ENCODE data around the gene TTC7B.

DNA sequence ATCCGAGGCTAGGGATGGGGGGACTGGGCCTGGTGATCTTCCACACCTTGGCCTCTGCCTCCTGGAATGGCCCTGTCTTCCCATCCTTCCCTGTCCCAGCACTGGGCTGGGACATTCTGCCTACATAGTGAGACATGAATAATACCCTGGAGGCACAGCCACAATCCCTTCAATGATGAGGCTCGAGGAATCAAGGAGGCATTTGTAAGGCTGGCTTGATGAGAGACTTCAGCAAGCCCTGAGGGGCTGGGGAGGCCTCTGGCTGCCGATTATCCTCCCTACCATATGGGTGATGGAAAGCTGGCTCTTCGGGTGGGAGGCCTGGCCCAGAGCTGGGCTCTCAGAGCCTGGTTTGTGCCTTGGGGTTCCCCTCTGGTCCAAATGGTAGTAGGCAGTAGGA is 326.9 kb downstream of the TTC7B start:
- TF ChIP-seq EP300 (conservative IDR thresholded peaks at IDR 0.05; ENCODE audit: poor library complexity, severe bottlenecking) (no peak), EZH2 (IDR thresholded peaks at IDR 0.05; ENCODE audit: borderline replicate concordance, insufficient read depth, low read length, poor library complexity, severe bottlenecking) (no peak), SMC3 (conservative IDR thresholded peaks at IDR 0.05; ENCODE audit: poor library complexity) (no peak), POLR2AphosphoS5 (IDR thresholded peaks at IDR 0.05) (no peak), TAF1 (IDR thresholded peaks at IDR 0.05; ENCODE audit: low read depth) (no peak)
- TF ChIP-seq, protein P1, sequence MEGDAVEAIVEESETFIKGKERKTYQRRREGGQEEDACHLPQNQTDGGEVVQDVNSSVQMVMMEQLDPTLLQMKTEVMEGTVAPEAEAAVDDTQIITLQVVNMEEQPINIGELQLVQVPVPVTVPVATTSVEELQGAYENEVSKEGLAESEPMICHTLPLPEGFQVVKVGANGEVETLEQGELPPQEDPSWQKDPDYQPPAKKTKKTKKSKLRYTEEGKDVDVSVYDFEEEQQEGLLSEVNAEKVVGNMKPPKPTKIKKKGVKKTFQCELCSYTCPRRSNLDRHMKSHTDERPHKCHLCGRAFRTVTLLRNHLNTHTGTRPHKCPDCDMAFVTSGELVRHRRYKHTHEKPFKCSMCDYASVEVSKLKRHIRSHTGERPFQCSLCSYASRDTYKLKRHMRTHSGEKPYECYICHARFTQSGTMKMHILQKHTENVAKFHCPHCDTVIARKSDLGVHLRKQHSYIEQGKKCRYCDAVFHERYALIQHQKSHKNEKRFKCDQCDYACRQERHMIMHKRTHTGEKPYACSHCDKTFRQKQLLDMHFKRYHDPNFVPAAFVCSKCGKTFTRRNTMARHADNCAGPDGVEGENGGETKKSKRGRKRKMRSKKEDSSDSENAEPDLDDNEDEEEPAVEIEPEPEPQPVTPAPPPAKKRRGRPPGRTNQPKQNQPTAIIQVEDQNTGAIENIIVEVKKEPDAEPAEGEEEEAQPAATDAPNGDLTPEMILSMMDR (IDR thresholded peaks at IDR 0.05; ENCODE audit: poor library complexity, severe bottlenecking) = no peak
- TF ChIP-seq, protein P2, sequence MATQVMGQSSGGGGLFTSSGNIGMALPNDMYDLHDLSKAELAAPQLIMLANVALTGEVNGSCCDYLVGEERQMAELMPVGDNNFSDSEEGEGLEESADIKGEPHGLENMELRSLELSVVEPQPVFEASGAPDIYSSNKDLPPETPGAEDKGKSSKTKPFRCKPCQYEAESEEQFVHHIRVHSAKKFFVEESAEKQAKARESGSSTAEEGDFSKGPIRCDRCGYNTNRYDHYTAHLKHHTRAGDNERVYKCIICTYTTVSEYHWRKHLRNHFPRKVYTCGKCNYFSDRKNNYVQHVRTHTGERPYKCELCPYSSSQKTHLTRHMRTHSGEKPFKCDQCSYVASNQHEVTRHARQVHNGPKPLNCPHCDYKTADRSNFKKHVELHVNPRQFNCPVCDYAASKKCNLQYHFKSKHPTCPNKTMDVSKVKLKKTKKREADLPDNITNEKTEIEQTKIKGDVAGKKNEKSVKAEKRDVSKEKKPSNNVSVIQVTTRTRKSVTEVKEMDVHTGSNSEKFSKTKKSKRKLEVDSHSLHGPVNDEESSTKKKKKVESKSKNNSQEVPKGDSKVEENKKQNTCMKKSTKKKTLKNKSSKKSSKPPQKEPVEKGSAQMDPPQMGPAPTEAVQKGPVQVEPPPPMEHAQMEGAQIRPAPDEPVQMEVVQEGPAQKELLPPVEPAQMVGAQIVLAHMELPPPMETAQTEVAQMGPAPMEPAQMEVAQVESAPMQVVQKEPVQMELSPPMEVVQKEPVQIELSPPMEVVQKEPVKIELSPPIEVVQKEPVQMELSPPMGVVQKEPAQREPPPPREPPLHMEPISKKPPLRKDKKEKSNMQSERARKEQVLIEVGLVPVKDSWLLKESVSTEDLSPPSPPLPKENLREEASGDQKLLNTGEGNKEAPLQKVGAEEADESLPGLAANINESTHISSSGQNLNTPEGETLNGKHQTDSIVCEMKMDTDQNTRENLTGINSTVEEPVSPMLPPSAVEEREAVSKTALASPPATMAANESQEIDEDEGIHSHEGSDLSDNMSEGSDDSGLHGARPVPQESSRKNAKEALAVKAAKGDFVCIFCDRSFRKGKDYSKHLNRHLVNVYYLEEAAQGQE (IDR thresholded peaks at IDR 0.05; ENCODE audit: borderline replicate concordance) = no peak
